Stimulated activated CD8-positive, alpha-beta memory T cell treated with anti-CD3 and anti-CD28 coated beads, Interleukin-15, amount 100 ng/mL, for 24 hours (primary cell): ENCODE results near the gene CHSY1.
A peak's percentile ranks its signal among the peaks of the same experiment; 100 is the strongest.
"Not testable (repeated sequence)": the region's sequence is repeated elsewhere in the genome, so short reads cannot be mapped to it uniquely, and the experiment has no call there.

Experiments used
- DNase-seq: peaks from one replicate; pipeline ENCODE4 v3.0.0-alpha.2; 2020; ENCODE audit warnings: low read depth

CHSY1 gene

GRCh38 chr15:101135532-101136166, 116.2 kb downstream of the CHSY1 start:
- no peak for DNase-seq

DNA sequence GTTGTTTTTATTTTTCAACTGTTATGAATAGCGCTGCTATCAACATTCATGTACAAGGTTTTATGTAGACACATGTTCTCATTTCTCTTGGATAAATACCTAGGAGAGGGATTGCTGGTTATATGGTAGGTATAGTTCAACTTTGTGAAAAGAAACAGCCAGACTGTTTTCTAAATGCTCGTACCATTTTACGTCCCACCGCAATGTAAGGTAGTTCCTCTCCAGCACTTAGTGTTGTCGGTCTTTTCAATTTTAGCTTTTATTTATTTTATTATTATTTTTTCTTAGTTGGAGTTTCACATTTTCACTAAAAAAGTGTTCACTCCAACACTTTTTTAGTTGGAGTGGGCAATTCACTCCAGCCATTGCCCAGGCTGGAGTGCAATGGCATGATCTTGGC, 117.1 kb downstream of the CHSY1 start:
- DNase-seq, result no peak

DNA sequence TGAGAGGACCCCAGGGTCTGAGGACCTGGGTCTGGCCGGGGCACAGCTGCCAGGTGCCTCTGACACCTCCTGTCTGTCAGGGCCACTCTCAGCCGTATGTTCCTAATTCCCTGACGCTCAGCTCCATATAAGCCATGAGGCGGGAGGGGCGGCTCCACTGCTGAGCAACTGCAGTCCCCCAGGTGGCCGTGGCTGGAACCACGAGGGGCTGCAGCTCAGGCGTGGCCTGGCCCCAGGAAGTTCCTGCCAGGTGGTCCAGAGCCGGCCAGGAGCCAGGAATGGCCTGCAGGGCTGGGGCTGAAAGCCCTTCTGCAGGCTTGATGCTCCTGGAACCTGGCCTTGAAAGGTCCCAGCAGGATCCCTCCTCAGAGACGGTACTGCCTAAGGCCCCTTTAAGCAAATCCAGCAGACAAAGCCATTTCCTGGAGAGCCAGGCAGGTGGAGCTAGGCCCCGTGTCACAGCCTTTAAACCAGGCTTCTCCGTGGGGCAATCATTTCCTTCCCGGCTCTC, 118.0 kb downstream of the CHSY1 start:
- no peak for DNase-seq

- no peak for DNase-seq
Measured at GRCh38 chr15:101133181-101133460, 118.7 kb downstream of the CHSY1 start.

DNA sequence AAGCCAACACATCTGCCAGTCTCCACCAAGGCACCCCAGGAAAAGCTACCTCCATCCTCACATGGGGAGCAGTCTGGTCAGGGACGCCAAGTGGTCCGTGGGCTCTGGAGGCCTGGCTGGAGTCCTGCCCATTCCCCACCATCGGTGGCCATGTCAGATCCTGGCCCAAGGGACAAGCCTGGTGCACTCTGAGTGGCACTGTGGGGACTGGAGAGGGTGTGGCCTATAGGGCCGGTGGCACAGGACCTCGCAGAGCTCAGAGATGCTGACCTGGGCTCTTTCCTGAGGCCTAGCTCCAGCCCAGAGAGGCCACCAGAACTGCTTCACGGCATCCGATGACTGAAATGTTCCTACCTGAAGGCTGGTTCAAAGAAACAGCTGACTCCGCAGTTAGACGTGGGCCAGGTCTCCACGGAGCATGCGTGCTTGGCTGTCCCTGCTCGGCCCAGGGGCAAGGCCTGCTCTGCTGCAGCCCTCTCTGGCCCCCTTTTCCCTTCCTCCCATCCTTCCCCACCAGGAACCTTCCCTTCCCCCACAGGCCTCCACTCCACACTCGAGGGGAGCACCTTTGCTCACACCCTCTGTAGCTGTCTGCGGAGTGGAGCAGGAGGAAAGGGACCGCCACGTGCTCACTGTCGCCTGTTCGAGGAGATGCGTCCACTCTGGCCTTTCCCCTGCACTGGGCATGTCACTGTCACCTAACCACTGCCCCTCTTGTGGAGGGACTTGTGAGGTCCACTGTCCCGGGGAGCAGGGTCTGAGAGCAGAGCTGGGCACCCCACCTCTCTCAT, 119.3 kb downstream of the CHSY1 start:
- no peak for DNase-seq

DNA sequence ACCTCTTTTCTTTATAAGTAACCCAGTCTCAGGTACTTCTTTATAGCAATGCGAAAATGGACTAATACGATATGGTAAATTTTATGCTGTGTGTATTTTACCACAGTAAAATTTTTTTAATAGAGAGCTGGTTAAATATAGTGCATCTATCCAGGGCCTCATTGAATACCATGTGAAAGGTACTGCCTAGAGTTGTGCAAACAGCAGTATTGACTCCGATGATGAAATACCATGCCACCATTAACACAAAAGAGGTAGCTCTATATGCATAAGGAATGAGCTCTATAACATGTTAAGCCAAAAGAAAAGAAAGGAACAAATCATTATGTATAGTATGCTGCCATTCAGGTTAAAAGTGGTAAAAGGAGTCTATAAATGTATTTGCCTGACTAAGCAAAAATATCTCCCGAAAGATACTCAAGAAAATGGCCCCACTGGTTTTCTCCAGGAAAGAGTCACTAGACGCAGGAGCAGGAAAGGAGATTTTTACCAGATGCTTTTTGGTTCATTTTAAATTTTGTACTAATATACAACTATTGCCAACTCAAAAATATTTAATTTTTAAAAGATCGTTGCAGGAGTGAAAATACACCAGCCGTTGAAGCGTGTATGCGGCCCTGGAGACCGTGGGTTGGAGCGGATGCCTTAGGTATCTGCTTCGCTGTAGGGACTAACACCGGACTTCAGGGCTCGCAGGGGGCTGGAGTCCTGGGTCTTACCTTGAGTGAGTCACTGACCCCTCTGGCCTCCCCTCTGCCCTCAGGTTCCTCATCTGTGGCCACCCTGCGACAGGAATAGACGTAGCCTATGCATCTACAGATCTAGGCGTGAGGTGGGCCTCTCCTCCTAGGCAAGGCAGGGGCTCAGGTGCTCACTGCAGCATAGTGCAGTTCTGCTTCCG, 120.1 kb downstream of the CHSY1 start:
- DNase-seq, result no peak

GRCh38 chr15:101129851-101130380, 121.9 kb downstream of the CHSY1 start:
- DNase-seq, result no peak

- no peak for DNase-seq
Measured at GRCh38 chr15:101128221-101129015, 123.4 kb downstream of the CHSY1 start.

DNA sequence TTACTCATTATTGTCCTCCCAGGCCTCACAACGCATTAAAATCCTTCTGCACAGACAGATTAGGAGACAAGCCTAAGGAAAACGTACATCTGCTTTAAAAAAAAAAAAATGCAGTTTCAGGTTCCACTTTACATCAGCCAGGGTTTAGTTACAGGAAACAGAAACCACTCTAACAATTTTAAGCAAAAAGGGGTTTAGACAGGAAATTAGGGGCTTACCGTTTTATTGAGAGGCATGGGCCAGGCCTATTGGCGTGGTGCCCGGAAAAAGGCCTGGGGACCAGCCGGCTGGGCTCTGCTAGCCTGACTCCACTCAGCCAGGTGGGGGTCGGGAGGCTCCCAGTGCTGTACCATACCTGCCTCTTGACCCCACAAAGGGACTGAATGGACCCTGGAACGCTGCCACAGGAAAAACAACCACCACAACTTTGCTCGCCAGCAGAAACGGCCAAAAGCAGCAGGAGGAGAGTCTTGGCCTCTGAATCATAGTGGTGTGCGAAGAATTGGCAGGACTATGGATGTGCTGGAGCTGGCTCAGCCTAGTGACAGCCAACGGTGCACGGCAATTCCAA, 124.3 kb downstream of the CHSY1 start:
- peak; percentile 19 for DNase-seq

GRCh38 chr15:101126618-101127505, 125.0 kb downstream of the CHSY1 start:
- no peak for DNase-seq

- DNase-seq, result not testable (repeated sequence)
Measured at GRCh38 chr15:101125881-101126428, 125.9 kb downstream of the CHSY1 start.
